Stimulated activated CD8-positive, alpha-beta memory T cell treated with anti-CD3 and anti-CD28 coated beads, Interleukin-7, amount 100 ng/mL, for 24 hours (primary cell): ENCODE measurements around the gene SLC4A1.

Experiments used
- DNase-seq: peaks from one replicate; pipeline ENCODE4 v3.0.0-alpha.2; 2020; ENCODE audit warnings: low read depth

Gene SLC4A1

DNA sequence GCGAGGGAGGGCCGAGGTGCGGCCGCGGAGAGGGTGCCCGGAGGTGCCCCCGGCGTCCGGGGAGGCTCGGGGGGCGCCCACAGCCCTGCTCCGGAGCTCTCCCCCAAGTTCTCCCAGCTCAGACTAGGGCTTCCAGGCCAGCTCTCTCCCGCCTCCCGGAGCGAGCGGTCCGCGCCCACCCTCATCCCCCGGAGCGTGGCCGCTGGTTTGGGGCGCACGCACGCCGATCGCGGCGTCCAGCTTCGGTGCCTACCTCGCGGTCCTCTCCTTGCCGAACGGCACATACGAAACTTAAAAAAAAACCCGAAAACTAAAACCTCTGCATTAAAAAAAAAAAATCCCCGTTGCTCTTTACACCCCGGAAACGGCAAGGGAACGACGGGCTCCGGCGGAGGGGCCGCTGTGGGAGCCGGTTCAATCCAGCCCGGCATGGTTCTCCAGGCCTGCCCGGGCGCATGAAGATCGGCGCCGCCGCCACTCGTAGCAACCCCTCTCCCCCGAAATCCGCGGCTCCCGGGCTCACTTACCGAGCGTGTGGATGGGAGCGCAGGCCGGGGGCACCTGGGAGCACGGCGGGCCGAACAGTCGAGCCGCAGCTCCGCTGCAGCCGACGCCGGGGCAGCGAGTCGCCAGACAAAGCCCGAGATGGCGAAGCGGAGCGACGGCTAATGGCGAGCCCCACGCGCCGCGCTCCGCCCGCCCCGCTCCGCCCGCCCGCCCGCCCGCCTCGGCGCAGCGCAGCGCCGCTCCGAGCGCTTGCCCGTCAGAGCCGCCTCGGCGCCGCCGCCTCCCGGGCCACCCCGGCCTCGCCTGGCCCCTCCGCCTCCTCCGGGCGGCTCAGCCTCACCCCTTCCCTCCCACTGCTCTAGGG, 47.5 kb downstream of the SLC4A1 start:
- DNase-seq: no peak

DNA sequence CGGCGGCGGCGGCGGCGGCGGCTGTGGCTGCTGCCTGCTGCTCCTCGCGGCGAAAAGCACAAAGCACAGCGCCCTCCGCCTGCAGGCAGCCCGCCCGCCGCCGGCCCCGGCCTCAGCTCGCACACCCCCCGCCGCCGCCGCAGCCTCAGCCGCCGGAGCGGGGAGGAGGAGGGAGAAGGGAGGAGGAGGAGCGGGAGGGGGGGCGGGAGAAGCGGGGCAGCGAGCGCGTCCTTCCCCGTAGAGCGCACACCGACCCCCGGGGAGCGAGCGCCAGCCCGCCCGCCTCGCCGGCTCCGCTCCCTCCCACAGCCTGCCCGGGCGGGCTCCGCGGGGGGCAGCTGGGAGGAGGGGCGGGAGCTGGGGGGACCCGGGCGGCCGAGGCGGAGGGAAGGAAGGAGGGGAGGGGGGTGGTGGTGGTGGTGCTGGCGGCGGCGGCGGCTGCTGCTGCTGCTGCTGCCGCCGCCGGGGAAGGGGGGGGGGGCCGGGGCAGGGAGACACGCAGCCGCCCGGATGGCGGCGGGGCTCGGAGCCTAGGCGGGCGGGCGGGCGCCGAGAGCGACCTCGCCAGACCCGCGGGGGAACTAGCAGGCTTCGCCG, 48.2 kb downstream of the SLC4A1 start, which contains the start of gene UBTF:
Gene UBTF (minus strand): TSS at position 60 of the 597 bp plus-strand sequence. CDS start 1,446 bp downstream, outside the sequence.
- DNase-seq: no peak

GRCh38 chr17:44219108-44219615, 48.8 kb downstream of the SLC4A1 start:
- DNase-seq: no peak

- no peak for DNase-seq
Measured at GRCh38 chr17:44218344-44219107, 49.4 kb downstream of the SLC4A1 start.

DNA sequence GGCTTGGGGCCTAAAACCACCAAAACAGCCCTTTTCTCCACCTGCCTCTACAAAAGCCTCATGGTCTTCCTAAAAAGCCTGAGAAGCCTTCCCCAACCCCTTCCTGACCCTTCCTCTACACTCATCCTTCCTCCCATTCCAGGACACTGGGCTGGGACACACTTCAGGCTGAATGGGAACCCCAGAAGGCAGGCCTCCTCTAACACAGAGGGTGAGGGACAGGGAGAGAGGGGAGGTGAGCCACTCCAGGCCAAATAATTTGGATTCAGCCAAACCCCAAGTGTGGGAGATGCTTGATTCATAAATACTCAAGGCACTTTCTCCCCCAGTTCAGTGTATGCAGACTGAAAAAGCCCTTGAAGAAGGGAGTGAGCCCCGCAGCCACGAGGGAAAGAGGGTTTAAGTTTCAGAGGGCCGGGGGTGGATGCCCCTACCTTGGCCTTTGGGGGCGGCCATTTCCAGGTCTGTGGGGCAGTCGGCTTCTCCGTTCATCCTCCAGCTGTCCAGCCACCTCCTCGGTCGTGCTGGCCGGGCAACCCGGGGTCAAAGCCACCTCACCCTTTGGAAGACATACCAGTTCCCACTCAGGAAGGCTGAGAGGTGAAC, 50.1 kb downstream of the SLC4A1 start:
- no peak for DNase-seq

DNA sequence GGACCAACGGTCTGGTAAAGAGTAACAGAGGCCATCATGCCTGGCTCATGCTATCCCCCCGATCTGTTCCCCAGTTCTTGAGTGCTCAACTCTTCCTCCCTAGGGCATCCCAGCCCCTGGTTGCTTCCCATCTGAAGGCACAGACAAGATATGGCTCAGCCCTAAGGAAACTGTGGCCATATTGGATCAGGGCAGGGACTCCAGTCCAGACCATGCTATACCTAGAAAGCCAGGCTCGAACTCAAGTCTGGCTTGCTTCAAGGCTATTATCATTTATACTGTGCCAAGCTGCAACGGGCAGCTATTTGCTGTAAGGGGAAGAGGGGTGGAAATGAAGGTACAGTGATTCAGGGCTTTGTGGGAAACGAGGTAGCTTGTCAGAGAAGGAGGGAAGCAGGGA, 51.2 kb downstream of the SLC4A1 start:
- no peak for DNase-seq

DNA sequence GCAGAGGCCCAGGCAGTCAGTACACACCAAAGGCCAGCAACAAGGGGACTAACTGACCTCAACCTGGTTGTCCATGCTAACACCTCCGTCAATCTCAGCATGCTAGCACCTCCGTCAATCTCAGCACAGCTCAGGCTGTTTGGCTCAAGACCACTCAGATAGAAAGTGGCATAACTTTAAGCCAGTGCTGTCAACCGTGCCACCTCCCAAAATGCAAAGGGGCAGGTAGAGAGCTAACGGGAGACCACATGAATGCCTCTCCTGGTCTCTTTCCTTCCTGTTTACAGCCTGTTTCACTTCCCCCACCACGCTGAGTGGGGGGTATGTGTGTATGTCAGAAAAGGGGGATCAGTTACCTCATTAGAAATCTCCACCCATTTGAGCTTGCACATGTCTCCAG, 51.8 kb downstream of the SLC4A1 start:
- DNase-seq: no peak

GRCh38 chr17:44214896-44215295, 53.0 kb downstream of the SLC4A1 start:
- DNase-seq: no peak

DNA sequence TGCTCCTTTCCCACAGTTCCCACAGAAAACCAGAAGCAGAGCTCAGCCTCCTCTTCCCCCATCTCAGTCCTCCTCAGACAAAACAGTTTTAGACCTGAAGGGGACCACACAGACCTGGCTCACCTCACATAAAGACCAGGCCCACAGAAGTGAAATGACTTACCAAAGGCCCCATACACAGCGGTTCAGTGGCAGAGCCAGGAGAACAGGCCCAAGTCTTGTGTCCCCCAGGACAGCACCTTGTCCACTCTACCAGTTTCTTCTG, 53.8 kb downstream of the SLC4A1 start:
- no peak for DNase-seq

- no peak for DNase-seq
Measured at GRCh38 chr17:44213403-44214229, 54.3 kb downstream of the SLC4A1 start.

DNA sequence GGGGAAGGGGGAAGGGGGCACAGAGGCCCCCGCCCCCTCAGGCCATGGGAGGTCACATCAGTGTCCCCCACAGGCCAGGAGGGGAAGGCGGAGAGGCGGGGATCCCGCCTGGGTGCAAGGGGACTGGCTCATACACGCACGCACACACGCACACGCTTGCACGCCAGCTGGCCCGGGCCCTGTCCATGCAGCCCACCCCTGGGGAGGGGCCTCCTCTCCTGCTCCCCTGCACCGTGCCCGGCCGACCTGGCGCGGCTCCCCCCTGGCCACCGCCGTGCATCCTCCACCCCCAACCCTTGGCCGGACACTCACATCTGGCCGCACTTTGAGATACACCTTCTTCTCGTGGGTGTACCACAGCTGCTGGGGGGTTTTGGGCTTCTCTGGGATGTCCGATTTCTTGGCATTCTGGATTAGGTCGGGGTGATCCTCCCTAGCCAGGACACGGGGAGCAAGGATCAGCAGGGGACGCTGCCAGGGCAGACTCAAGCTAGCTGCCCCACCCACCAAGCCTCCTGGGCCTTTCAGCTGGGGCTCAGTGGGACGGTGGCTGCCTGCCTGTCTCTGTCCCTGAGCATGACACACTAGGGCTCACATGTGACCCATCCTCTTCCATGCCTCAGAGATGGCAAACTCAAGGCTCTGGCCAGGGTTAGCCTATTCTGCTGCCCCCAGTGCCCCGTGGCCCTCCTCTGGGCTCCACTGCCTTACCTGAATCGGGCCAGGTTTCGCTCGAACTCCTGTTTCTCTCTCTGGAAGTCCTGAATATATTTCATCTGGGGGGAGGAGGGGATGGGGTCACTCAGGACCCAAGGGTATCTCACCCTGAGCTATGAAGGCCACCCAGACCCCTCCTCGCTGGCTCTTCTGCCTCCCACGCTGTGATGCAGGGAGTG, 55.2 kb downstream of the SLC4A1 start:
- no peak for DNase-seq

GRCh38 chr17:44211281-44212265, 56.4 kb downstream of the SLC4A1 start:
- DNase-seq: no peak

- peak; percentile 75 for DNase-seq
Measured at GRCh38 chr17:44210342-44211192, 57.4 kb downstream of the SLC4A1 start.

DNA sequence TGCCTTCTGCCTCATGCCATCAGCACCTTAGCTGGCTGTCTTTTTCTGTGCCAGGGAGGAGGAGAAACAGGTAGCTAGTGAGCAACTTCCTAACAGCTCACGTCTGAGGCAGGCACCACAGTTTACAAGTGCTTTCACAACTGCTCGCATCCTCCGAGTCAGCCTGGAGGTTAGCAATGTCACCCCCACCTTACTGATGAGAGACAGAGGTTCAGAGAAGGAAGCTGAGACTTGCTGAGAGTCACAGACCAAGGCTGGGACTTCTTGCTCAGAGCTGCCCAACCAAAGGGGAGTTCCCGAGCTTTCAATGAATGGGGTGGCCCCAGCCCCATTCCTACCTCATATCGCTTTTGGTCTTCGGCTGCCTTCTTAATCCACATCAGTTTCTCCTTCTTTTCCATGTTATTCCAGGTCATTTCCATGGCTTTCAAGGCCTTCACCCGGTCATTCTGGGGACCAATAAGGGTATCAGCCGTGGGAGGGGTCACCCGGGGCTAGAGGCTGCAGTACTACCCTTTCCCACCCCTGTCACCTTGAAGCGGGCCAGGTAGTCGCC, 58.1 kb downstream of the SLC4A1 start:
- no peak for DNase-seq

- no peak for DNase-seq
Measured at GRCh38 chr17:44207743-44208142, 60.2 kb downstream of the SLC4A1 start.

- DNase-seq: no peak
Measured at GRCh38 chr17:44207319-44207718, 60.6 kb downstream of the SLC4A1 start.

GRCh38 chr17:44206825-44207155, 61.1 kb downstream of the SLC4A1 start:
- no peak for DNase-seq
